Renal cortex interstitium (tissue), 11 donors: ENCODE data around the gene MACROD2. TPM values are rescaled to one million over a fixed set of nuclear protein-coding genes. Genes with fewer than 3 reads are reported as not detected.
"Not testable (repeated sequence)": the region's sequence is repeated elsewhere in the genome, so short reads cannot be mapped to it uniquely, and the experiment has no call there.

Experiments
- DNase-seq, 11 donors: peaks; one replicate each; pipeline ENCODE4 v3.0.0-alpha.2; 2013; ENCODE audit warnings: low read depth in 9 of 11, low spot score in 4 of 11; ENCODE audit errors: extremely low read depth in 1 of 11
- polyA plus RNA-seq, 3 donors: library from polyadenylated mRNA; unstranded; fragments of 120-200 nt; gene quantifications; one replicate each; pipeline ENCODE4 v1.2.1, GENCODE V29; 2013; ENCODE audit not compliant: insufficient read length in 3 of 3

Gene MACROD2
- polyA plus RNA-seq, 3 donors = 12.2 to 14.6 (median 14.0) TPM

- peak in 1 of 11 donors; percentile 38 for DNase-seq
Measured at GRCh38 chr20:14984768-14985622, 989.7 kb downstream of the MACROD2 start.

DNA sequence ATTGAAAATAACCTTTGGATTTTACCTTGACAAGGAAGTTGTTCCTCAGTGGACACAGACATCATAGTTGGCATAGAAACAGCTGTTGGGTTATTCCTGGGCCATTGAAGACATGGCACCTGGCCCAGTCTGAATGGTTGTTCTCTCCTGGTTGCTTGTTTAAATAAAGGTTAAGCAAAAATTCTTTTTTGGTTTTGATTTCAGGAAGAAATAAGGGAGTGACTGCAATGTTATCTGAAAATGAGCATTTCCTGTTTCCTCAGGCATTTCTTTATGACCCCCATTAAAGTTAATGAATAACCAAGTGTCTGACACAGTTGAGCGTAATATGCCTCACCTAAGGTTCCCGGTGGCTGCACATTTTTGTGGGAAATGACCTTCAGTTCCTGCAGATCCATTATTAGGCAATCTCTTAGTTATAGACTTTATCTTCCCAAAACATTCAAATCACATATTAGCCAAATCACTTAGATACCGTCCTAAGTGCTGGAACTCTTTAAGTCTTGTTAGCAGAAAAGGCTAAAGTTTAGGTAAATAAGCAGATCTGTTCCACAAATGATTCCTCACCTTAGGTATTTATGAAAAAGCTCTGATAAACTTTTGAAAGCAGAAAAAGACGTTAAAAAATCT, 990.8 kb downstream of the MACROD2 start:
- peak in 9 of 11 donors; percentile 32 to 80 (median 55) for DNase-seq

- no peak for DNase-seq
Measured at GRCh38 chr20:14986656-14987055, 991.3 kb downstream of the MACROD2 start.

- no peak for DNase-seq
Measured at GRCh38 chr20:14989535-14990290, 994.4 kb downstream of the MACROD2 start.

GRCh38 chr20:14991023-14991422, 995.7 kb downstream of the MACROD2 start:
- no peak for DNase-seq

DNA sequence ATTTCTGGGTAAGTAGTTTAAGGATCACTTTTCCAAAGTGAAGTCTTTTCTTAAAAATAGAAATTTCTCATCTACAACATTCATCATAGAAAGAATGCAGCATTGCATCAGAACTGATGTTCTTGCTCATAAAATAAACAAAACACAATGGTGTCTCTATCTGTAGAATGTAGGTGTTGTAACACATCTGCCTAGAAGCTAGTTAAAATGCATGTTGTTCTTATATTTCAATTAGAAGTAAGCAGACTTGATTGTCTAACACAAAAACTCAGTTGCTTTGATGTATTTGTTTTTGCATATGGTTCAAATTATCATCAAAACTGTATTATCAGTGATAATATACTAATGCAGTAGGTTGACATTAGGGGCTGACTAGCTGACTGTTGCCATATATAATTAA, 996.8 kb downstream of the MACROD2 start:
- no peak for DNase-seq

DNA sequence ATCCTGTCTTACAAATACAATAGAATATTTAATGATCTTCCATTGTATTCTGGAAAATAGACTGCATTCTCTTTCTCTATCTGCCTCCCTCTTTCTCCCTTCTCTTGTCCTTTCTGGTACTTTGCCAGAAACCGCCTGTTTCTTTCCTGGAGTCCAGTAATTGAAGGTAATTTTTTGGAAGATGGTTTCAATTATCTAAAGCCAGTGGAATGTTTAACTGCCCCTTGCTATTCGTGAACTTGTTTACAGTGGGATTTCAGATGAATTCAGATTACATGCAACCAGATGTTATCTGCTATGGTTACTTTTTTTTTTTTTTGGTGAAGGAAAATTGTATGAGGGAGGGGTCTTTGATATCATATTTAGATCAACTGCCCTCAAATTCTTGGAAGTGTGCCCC, 997.6 kb downstream of the MACROD2 start:
- DNase-seq = no peak

DNA sequence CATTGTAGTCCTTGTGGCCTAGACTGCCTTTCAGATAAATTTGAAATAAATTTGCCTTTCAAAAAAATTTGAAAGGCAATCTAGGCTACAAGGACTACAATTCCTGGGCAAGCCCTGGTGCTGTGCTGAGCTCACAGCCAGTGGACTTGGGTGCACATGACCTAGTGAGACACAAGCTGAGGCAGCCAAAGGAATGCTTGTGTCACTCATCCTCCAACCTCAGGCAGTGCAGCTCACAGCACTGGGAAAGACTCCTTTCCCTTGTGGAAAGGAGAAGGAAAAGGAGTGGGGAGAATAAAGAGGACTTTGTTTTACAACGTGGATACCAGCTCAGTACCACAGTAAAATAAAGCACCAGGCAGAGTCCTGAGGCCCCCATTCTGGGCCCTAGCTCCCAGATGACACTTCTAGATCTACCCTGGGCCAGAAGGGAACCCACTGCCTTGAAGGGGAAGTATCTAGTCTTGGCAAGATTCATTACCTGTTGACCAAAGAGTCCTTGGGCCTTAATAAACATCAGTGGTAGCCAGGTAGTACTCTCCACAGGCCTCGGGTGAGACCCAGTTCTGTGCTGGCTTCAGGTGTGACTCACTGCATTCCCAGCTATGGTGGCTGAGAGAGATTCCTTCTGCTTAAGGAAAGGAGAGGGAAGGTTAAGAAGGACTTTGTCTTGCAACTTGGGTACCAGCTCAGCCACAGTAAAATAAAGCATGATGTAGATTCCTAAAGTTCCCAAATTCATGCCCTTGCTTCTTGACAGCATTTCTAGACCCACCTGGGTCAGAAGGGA, 1001.8 kb downstream of the MACROD2 start:
- DNase-seq = no peak

DNA sequence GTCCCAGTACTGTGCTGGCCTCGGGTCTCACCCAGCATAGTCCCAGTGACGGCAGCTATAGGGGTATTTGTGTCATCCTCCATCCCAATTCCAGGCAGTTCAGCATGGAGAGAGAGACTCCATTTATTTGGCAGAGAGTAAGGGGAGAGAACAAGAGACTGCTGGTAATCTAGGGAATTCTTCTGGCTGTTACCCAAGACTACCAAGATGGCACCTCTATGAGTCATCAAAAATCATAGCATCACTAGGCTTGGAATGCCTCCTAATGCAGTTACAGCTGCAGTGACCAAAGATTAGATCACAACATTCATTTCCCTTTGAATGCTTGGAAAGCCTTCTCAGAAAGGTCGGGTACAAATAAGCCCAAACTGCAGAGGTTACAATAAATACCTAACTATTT, 1002.5 kb downstream of the MACROD2 start:
- no peak for DNase-seq

DNA sequence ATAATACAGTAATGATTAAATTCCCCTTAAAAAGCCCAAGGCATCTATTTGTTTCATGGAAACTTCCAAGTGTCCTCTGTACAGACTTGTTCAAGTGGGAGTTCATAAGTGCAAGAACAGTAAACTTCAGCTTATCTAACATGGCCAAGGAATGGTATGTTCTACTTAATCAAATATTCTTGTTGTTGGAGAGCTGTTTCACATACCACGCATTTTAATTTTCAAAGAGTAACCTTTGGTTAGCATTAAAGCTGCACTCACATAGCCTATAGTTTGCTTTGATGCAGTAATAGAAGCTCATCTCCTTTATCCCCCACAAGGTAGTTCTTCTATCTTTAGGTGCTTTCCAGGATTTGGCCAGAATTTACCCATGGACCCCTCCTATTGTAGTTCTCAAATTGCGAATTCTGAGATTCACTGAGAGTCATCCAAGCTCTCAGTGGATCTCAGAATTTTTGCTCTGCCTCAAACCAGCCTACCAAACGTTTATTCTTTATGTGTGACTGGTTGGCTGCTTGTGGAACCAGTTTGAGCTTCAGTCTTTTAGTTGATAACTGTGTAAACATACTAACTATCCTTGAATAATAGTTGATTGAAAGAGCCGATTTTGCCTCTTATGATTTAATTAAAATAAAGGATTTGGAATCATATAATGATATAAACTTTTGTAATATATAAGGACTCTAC, 1010.1 kb downstream of the MACROD2 start:
- no peak for DNase-seq

- no peak for DNase-seq
Measured at GRCh38 chr20:15011631-15012030, 1016.3 kb downstream of the MACROD2 start.

GRCh38 chr20:15012566-15012965, 1017.2 kb downstream of the MACROD2 start:
- DNase-seq = peak in 7 of 11 donors; percentile 23 to 40 (median 31)

DNA sequence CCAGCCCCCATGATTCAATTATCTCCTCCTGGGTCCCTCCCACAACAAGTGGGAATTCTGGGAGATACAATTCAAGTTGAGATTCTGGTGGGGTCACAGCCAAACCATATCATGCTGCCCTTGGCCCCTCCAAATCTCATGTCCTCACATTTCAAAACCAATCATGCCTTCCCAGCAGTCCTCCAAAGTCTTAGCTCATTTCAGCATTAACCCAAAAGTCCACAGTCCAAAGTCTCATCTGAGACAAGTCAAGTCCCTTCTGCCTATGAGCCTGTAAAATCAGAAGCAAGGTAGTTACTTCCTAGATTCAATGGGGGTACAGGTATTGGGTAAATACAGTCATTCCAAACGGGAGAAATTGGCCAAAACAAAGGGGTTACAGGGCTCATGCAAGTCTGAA, 1021.6 kb downstream of the MACROD2 start:
- not testable (repeated sequence) for DNase-seq

GRCh38 chr20:15018966-15019365, 1023.6 kb downstream of the MACROD2 start:
- DNase-seq = no peak

GRCh38 chr20:15020845-15021244, 1025.5 kb downstream of the MACROD2 start:
- DNase-seq = no peak

DNA sequence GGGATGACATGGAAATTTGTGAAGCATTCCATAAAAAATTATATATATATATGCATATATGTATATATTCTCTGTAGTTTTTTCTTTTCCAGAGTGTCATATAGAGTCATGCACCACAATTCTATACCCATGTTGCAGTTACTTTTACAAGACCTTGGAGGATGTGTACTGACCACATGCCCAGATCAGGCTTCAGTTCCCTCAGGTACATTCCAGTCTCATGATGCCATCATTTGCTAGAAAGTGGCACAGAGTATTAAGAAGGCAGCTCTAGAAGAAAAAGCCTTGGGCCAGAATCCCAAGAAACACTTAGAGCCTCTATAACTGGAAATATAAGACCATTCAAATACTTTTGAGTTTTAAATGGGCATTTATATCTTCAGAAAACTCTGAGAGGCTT, 1027.6 kb downstream of the MACROD2 start:
- DNase-seq = no peak

GRCh38 chr20:15026759-15027158, 1031.4 kb downstream of the MACROD2 start:
- no peak for DNase-seq

DNA sequence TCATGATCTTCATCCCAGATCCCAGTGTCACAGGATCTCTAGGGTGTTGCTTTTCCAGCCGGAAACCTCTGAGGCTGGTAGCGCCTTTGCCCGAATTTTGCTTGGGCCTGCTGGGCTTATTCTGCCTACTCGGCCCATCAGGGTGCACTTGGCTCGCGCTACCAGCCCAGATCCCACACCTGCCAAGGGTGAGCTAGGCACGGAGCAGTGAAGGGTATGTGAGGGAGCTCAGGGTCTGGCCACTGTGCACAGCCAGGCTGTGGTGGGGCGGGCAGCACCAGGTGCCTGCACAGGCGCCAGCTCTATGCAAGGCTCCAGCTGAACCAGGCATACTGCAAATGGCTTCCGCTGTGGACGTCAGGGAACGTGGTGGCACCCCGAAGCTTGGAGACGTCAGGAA, 1035.5 kb downstream of the MACROD2 start:
- no peak for DNase-seq
